Measurements from ENCODE around the gene PAQR6. TPM values are rescaled to one million over a fixed set of nuclear protein-coding genes. Genes with fewer than 3 reads are reported as not detected.

The PAQR6 gene
- total and polyA plus RNA-seq, 8 donors: 0.43 to 4.3 (median 2.0) TPM; not detected in 2

DNA sequence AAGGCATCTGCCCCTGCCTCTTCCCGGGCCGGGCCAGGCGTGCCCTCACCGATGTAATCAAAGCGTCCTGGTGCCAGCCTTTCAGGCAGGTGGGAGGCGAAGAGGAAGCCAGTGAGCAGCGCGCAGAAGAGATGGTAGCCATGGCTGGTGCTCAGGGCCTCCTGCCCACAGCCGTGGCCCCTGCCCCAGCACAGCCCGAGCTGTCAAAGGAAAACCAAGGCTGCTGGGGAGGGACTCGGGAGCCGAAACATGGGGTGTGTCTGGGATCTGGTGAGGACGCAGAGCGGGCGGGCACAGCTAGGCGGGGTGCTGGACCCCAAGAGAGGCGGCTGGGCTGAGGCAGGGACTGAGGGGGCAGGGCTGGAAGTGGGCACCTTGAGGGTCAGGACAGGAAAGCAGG lies 3.1 kb downstream of the PAQR6 start:
- intact Hi-C loops (cut with DNase I; ENCODE audit: low total_unique reads): no loop called here
- peaks cover 9 to 42% (median 34%) of the 10 kb centered on the region in 4 donors for H3K36me3 ChIP-seq
- peaks cover 0 to 31% (median 9%) of the 10 kb centered on the region in 3 donors for H3K27me3 ChIP-seq
- H3K9me3 ChIP-seq: no peaks in the 10 kb centered on the region
- TF ChIP-seq POLR2AphosphoS5 (IDR thresholded peaks at IDR 0.05) (no peak), POLR2A (IDR thresholded peaks at IDR 0.05) (no peak), EP300 (IDR thresholded peaks at IDR 0.05) (no peak)
- TF ChIP-seq, protein P1, sequence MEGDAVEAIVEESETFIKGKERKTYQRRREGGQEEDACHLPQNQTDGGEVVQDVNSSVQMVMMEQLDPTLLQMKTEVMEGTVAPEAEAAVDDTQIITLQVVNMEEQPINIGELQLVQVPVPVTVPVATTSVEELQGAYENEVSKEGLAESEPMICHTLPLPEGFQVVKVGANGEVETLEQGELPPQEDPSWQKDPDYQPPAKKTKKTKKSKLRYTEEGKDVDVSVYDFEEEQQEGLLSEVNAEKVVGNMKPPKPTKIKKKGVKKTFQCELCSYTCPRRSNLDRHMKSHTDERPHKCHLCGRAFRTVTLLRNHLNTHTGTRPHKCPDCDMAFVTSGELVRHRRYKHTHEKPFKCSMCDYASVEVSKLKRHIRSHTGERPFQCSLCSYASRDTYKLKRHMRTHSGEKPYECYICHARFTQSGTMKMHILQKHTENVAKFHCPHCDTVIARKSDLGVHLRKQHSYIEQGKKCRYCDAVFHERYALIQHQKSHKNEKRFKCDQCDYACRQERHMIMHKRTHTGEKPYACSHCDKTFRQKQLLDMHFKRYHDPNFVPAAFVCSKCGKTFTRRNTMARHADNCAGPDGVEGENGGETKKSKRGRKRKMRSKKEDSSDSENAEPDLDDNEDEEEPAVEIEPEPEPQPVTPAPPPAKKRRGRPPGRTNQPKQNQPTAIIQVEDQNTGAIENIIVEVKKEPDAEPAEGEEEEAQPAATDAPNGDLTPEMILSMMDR (IDR thresholded peaks at IDR 0.05): no peak
- no peak overlapping the region for H3K27ac ChIP-seq
- H3K4me1 ChIP-seq: peaks cover 24 to 37% (median 34%) of the 10 kb centered on the region in 4 donors
- DNase-seq: peak in 1 of 2 donors; percentile 14
- WGBS, 5 donors: 77 to 89% (median 80%) methylated on average over 16 to 17 of the region's 17 CpGs
- no peak overlapping the region for H3K4me3 ChIP-seq

DNA sequence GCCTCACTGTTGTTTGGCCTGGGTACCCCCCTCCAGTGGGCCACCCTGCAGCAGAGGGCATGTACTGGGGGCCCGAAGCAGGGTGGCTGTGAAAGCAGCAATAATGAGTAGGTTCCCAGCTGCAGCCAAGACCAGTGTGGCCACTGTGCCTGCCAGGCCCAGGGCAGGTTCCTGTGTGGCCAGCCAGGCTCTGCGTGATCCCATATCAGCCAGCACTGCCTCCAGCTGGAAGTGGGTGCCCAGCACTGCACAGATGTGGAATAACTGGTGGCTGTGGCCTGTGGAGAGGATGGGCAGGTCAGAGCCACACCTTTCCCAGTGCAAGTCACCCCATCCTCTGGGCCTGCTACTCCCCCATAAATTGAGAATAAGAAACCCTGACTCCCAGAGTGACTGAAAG lies 3.7 kb downstream of the PAQR6 start:
- H3K4me3 ChIP-seq: no peak overlapping the region
- no peaks in the 10 kb centered on the region for H3K9me3 ChIP-seq
- intact Hi-C loops (cut with DNase I; ENCODE audit: low total_unique reads): no loop called here
- H3K36me3 ChIP-seq: peaks cover 13 to 42% (median 34%) of the 10 kb centered on the region in 4 donors
- H3K4me1 ChIP-seq: peaks cover 24 to 37% (median 34%) of the 10 kb centered on the region in 4 donors
- no peak overlapping the region for H3K27ac ChIP-seq
- no peak for DNase-seq
- H3K27me3 ChIP-seq: peaks cover 0 to 31% (median 9%) of the 10 kb centered on the region in 3 donors
- WGBS, 5 donors: 50 to 78% (median 63%) methylated on average over 1 to 2 of the region's 2 CpGs
- TF ChIP-seq POLR2AphosphoS5 (IDR thresholded peaks at IDR 0.05) (no peak), EP300 (IDR thresholded peaks at IDR 0.05) (no peak), POLR2A (IDR thresholded peaks at IDR 0.05) (no peak)
- TF ChIP-seq, protein P1 (IDR thresholded peaks at IDR 0.05): no peak

DNA sequence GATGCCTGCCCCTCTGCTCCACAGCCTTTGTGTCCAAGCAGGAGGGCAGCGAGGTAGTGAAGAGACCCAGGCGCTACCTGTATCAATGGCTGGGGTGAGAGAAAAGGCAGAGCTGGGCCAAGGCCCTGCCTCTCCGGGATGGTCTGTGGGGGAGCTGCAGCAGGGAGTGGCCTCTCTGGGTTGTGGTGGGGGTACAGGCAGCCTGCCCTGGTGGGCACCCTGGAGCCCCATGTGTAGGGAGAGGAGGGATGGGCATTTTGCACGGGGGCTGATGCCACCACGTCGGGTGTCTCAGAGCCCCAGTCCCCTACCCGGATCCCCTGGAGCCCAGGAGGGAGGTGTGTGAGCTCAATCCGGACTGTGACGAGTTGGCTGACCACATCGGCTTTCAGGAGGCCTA lies 5.1 kb downstream of the PAQR6 start:
- no peak overlapping the region for H3K4me3 ChIP-seq
- peaks cover 0 to 31% (median 9%) of the 10 kb centered on the region in 3 donors for H3K27me3 ChIP-seq
- peaks cover 16 to 54% (median 44%) of the 10 kb centered on the region in 4 donors for H3K36me3 ChIP-seq
- H3K4me1 ChIP-seq: peaks cover 23 to 32% (median 30%) of the 10 kb centered on the region in 4 donors
- WGBS, 5 donors: 66 to 76% (median 73%) methylated on average over 8 to 10 of the region's 10 CpGs
- no peaks in the 10 kb centered on the region for H3K9me3 ChIP-seq
- no peak overlapping the region for H3K27ac ChIP-seq
- intact Hi-C loops (cut with DNase I; ENCODE audit: low total_unique reads): no loop called here
- TF ChIP-seq POLR2A (IDR thresholded peaks at IDR 0.05): no peak
- TF ChIP-seq, protein P1 (IDR thresholded peaks at IDR 0.05): no peak
- no peak for TF ChIP-seq EP300 (IDR thresholded peaks at IDR 0.05)
- TF ChIP-seq POLR2AphosphoS5 (IDR thresholded peaks at IDR 0.05): no peak
- no peak for DNase-seq

DNA sequence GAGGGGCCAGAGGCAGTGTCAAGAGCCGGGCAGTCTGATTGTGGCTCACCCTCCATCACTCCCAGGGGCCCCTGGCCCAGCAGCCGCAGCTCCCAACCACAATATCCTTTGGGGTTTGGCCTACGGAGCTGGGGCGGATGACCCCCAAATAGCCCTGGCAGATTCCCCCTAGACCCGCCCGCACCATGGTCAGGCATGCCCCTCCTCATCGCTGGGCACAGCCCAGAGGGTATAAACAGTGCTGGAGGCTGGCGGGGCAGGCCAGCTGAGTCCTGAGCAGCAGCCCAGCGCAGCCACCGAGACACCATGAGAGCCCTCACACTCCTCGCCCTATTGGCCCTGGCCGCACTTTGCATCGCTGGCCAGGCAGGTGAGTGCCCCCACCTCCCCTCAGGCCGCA lies 5.9 kb downstream of the PAQR6 start, which contains the start of gene BGLAP:
Gene BGLAP (plus strand): TSS at position 259 of the 400 bp plus-strand sequence. CDS start 48 bp downstream, at position 307.
- intact Hi-C loops (cut with DNase I; ENCODE audit: low total_unique reads): no loop called here
- peaks cover 24 to 62% (median 52%) of the 10 kb centered on the region in 4 donors for H3K36me3 ChIP-seq
- no peak for DNase-seq
- TF ChIP-seq EP300 (IDR thresholded peaks at IDR 0.05) (no peak), POLR2A (IDR thresholded peaks at IDR 0.05) (no peak), POLR2AphosphoS5 (IDR thresholded peaks at IDR 0.05) (no peak)
- TF ChIP-seq, protein P1 (IDR thresholded peaks at IDR 0.05): no peak
- H3K27ac ChIP-seq: no peak within 1 kb of the TSS
- no peaks in the 10 kb centered on the region for H3K9me3 ChIP-seq
- peaks cover 15 to 24% (median 22%) of the 10 kb centered on the region in 4 donors for H3K4me1 ChIP-seq
- H3K4me3 ChIP-seq: no peak within 1 kb of the TSS
- H3K27me3 ChIP-seq: peaks cover 0 to 31% (median 9%) of the 10 kb centered on the region in 3 donors
- WGBS, 5 donors: 67 to 86% (median 82%) methylated on average over 7 to 14 of the region's 14 CpGs

All from stomach (tissue), 9 donors.